Measurements from ENCODE around the gene POLH.
"Not testable (repeated sequence)": the region's sequence is repeated elsewhere in the genome, so short reads cannot be mapped to it uniquely, and the experiment has no call there.

The POLH gene

GRCh38 chr6:43547222-43547621, 28.8 kb upstream of the POLH start:
- no peak for TF ChIP-seq CTCF (IDR thresholded peaks at IDR 0.05; ENCODE audit: borderline replicate concordance, control extremely low read depth, extremely low read depth, insufficient read depth, missing control alignments)
- in situ Hi-C loops (cut with MboI; ENCODE audit: low sequenced_read_pairs, unreplicated experiment) = no loop called here
- peak; percentile 45 for DNase-seq (ENCODE audit: low spot score)

GRCh38 chr6:43557620-43558019, 18.4 kb upstream of the POLH start:
- DNase-seq (ENCODE audit: low spot score); in situ Hi-C loops (cut with MboI; ENCODE audit: low sequenced_read_pairs, unreplicated experiment): not testable (repeated sequence)

DNA sequence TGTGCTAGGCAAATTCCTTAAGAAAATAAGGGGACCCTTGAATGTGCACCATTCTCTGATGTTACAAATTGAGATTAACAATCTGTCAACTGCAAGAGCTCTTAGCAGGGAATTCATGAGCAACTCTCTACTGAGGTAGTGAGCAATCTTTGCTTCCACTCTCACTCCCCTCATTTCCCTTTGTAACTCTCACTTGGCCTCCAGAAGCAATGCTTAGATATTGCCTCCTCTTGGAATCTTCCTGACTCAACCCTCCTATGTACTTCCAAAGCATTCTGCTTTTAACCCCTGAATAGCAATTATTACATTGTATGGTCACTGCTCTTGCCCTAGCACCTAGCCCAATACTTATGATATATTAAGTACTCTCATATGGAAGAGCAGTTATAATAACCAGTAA, 16.7 kb upstream of the POLH start:
- TF ChIP-seq CTCF (IDR thresholded peaks at IDR 0.05; ENCODE audit: borderline replicate concordance, control extremely low read depth, extremely low read depth, insufficient read depth, missing control alignments) = no peak
- in situ Hi-C loops (cut with MboI; ENCODE audit: low sequenced_read_pairs, unreplicated experiment) = no loop called here
- no peak for DNase-seq (ENCODE audit: low spot score)

GRCh38 chr6:43570876-43571441, 5.0 kb upstream of the POLH start:
- in situ Hi-C loops (cut with MboI; ENCODE audit: low sequenced_read_pairs, unreplicated experiment) = no loop called here
- no peak for TF ChIP-seq CTCF (IDR thresholded peaks at IDR 0.05; ENCODE audit: borderline replicate concordance, control extremely low read depth, extremely low read depth, insufficient read depth, missing control alignments)
- peak; percentile 64 for DNase-seq (ENCODE audit: low spot score)

DNA sequence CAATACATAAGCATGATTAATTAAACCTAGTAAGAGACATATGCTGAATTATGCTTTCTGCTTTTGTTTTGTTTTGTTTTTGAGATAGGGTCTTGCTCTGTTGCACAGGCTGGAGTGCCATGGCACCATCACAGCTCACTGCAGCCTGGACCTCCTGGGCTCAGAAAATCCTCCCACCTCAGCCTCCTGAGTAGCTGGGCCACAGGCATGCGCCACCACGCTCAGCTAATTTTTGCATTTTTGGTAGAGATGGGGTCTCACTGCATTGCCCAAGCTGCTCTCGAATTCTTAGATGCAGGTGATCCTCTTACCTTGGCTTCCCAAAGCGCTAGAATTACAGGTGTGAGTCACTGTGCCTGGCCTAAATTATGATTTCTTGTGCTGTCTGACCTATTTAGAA, 4.0 kb upstream of the POLH start:
- DNase-seq (ENCODE audit: low spot score) = no peak
- in situ Hi-C loops (cut with MboI; ENCODE audit: low sequenced_read_pairs, unreplicated experiment) = no loop called here
- no peak for TF ChIP-seq CTCF (IDR thresholded peaks at IDR 0.05; ENCODE audit: borderline replicate concordance, control extremely low read depth, extremely low read depth, insufficient read depth, missing control alignments)

DNA sequence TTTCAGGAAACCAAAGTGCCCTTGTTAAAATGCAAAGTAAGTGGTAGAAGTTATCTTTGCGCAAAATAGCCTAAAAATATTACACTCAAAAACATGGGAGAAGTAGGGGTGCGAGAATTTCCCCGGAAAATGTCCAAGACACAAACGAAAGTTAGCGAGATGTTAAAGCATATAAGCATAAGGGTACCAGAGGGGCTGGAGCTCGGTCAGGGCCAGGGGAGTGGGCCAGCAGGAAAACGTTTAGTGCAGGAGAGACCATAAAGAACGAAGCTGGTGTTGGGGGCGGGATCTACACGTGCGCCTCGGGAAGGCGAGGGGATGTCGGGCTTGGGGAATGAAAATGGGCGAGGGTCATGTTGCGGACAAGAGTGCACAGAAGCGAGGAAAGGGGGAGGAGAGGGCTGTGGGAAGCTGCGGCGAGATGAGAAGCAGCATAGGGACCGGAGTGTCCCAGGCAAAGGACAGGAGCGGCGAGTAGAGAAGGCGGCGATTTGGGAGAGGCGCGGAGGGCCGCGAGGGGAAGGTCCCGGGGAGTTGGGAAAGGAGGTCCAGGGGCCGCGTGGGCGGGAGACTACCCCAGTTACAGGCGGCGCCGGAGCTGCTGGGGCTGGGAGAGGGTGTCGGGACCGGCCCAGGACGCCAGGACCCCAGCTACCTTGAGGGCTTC, 747 bp upstream of the POLH start:
- in situ Hi-C loops (cut with MboI; ENCODE audit: low sequenced_read_pairs, unreplicated experiment) = no loop called here
- TF ChIP-seq CTCF (IDR thresholded peaks at IDR 0.05; ENCODE audit: borderline replicate concordance, control extremely low read depth, extremely low read depth, insufficient read depth, missing control alignments) = no peak
- no peak for DNase-seq (ENCODE audit: low spot score)

- TF ChIP-seq CTCF (IDR thresholded peaks at IDR 0.05; ENCODE audit: borderline replicate concordance, control extremely low read depth, extremely low read depth, insufficient read depth, missing control alignments) = no peak
- in situ Hi-C loops (cut with MboI; ENCODE audit: low sequenced_read_pairs, unreplicated experiment) = no loop called here
- DNase-seq (ENCODE audit: low spot score) = no peak
These were observed 2.8 kb downstream of the POLH start for GRCh38 chr6:43578748-43579147.
